ENCODE data around the gene NGFR.

- no peak for TF ChIP-seq POLR2AphosphoS5 (IDR thresholded peaks at IDR 0.05; ENCODE audit: borderline replicate concordance, low read depth, low read length)
- no peak for TF ChIP-seq EZH2 (IDR thresholded peaks at IDR 0.05)
These were observed 27.9 kb upstream of the NGFR start for GRCh38 chr17:49467175-49467574.
